Measurements from ENCODE around the gene GIGYF2. TPM values are rescaled to one million over a fixed set of nuclear protein-coding genes. Genes with fewer than 3 reads are reported as not detected.

Gene GIGYF2
- total RNA-seq, 4 donors from 2014 or later: 66.0 to 106 (median 86.4) TPM

DNA sequence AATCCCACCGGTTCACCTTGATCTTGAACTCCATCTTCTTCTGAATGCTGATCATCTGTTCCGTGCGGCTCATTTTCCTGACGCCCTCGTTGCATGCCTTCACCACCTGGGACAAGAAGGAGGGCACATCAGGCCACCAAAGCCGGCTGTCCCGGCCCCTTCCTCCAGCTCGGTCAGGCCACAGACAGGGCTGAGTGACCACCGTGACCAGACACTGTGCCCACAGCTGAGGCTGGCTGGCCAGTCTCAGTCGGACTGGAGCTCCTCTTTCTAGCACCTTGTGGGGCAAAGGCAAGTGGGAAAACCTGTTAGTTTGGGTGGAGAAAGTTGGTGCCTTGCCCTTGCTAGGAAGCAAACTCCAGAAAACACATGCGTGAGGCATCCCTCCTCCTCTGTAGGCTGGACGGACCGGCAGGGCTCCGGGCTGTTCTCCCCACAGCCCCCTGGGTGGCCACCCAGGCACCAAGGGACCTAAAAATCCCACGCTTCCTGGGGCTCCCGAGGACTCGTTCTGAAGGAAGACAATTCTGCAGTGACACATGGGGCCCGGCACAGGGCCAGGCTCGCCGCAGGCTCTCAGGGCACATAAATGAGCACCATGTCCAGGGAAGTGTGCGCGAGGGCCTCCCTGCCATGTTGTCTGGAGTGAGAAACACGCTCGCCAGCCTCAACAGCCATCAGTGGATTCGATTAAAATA is 188.3 kb downstream of the GIGYF2 start:
- H3K36me3 ChIP-seq: peaks cover 0 to 54% (median 0%) of the 10 kb centered on the region in 3 donors
- no peak for TF ChIP-seq EP300 (IDR thresholded peaks at IDR 0.05)
- no peak for TF ChIP-seq CTCF (IDR thresholded peaks at IDR 0.05)
- no peak for TF ChIP-seq POLR2A (IDR thresholded peaks at IDR 0.05)
- DNase-seq (ENCODE audit: low spot score in 2 of 2): peak in 1 of 2 donors; percentile 10
- H3K27me3 ChIP-seq: no peaks in the 10 kb centered on the region
- H3K9me3 ChIP-seq: no peaks in the 10 kb centered on the region
- 84% methylated on average over 24 of the region's 25 CpGs for WGBS, 2 donors
- H3K4me1 ChIP-seq: no peaks in the 10 kb centered on the region
- no peak overlapping the region for H3K4me3 ChIP-seq
- H3K27ac ChIP-seq: no peak overlapping the region

GRCh38 chr2:232886176-232886575 is 189.0 kb downstream of the GIGYF2 start:
- no peak for DNase-seq (ENCODE audit: low spot score in 2 of 2)

DNA sequence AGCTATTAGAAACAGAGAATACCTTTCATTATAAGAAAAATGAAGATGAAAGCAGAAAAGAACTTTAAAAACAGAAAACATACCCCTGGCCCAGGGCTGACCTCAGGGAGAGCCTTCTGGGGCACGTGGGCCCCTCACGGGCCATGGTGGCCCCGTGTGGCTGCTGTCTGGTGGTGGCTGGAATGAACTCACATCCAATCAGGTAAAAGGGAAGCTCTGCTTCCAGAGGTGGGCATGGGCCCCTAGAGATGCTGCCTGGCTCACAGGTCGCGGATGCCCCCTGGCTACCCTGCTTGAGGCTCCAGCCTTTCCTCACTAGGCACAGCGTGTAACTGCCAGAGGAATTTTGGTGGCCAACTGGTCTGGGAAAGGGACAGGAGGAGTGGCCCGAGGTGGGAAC is 189.5 kb downstream of the GIGYF2 start:
- Histone ChIP-seq H3K27ac (no peak overlapping the region), H3K9me3 (no peaks in the 10 kb centered on the region), H3K4me3 (no peak overlapping the region), H3K27me3 (no peaks in the 10 kb centered on the region), H3K4me1 (peaks cover 0 to 11% (median 0%) of the 10 kb centered on the region in 4 donors), H3K36me3 (peaks cover 0 to 54% (median 0%) of the 10 kb centered on the region in 3 donors)
- TF ChIP-seq CTCF (IDR thresholded peaks at IDR 0.05): no peak
- TF ChIP-seq EP300 (IDR thresholded peaks at IDR 0.05): no peak
- no peak for TF ChIP-seq POLR2A (IDR thresholded peaks at IDR 0.05)
- no peak for DNase-seq (ENCODE audit: low spot score in 2 of 2)
- 79 to 89% methylated on average over 7 of the region's 7 CpGs for WGBS, 2 donors

More at GRCh38 chr2:232886176-232886575, 189.0 kb downstream of the GIGYF2 start:
- Histone ChIP-seq H3K4me3 (no peak overlapping the region), H3K27me3 (no peaks in the 10 kb centered on the region), H3K9me3 (no peaks in the 10 kb centered on the region), H3K36me3 (peaks cover 0 to 54% (median 0%) of the 10 kb centered on the region in 3 donors), H3K4me1 (peaks cover 0 to 6% (median 0%) of the 10 kb centered on the region in 4 donors), H3K27ac (no peak overlapping the region)
- TF ChIP-seq EP300 (IDR thresholded peaks at IDR 0.05): no peak
- no peak for TF ChIP-seq CTCF (IDR thresholded peaks at IDR 0.05)
- no peak for TF ChIP-seq POLR2A (IDR thresholded peaks at IDR 0.05)
- WGBS, 2 donors: 89% methylated on average over 11 of the region's 11 CpGs

- Histone ChIP-seq H3K36me3 (peaks cover 0 to 53% (median 0%) of the 10 kb centered on the region in 3 donors), H3K9me3 (no peaks in the 10 kb centered on the region), H3K27me3 (no peaks in the 10 kb centered on the region), H3K4me1 (peaks cover 0 to 13% (median 0%) of the 10 kb centered on the region in 4 donors), H3K4me3 (no peak overlapping the region), H3K27ac (no peak overlapping the region)
- DNase-seq (ENCODE audit: low spot score in 2 of 2): no peak
- no peak for TF ChIP-seq EP300 (IDR thresholded peaks at IDR 0.05)
- no peak for TF ChIP-seq POLR2A (IDR thresholded peaks at IDR 0.05)
- TF ChIP-seq CTCF (IDR thresholded peaks at IDR 0.05): no peak
- 72 to 78% methylated on average over 12 to 15 of the region's 15 CpGs for WGBS, 2 donors
Measured at GRCh38 chr2:232887171-232887850, 190.2 kb downstream of the GIGYF2 start.
